ENCODE data around the gene AADACL2. TPM values are rescaled to one million over a fixed set of nuclear protein-coding genes. Genes with fewer than 3 reads are reported as not detected.
"Not testable (repeated sequence)": the region's sequence is repeated elsewhere in the genome, so short reads cannot be mapped to it uniquely, and the experiment has no call there.

AADACL2 gene
- total and polyA plus RNA-seq, 4 experiments from 2014 or later = not detected

- H3K9me3 ChIP-seq (ENCODE audit: control insufficient read depth in 1 of 2, low read length in 2 of 2); H3K4me1 ChIP-seq (ENCODE audit: insufficient read depth, low read length); H3K27ac ChIP-seq (ENCODE audit: low read depth, low read length); CTCF ChIA-PET (ENCODE audit: partially characterized antibody); H3K36me3 Mint-ChIP-seq; H3K4me3 Mint-ChIP-seq; H3K27me3 Mint-ChIP-seq; H3K4me3 ChIP-seq (ENCODE audit: low read length in 2 of 2); POLR2A ChIA-PET (ENCODE audit: partially characterized antibody); H3K9me3 Mint-ChIP-seq; H3K4me1 Mint-ChIP-seq; H3K36me3 ChIP-seq (ENCODE audit: insufficient read depth, low read length); H3K27me3 ChIP-seq (ENCODE audit: insufficient read depth, low read length); DNase-seq; intact Hi-C loops (cut with micrococcal nuclease); H3K27ac Mint-ChIP-seq: not testable (repeated sequence)
Observed at GRCh38 chr3:151764699-151765098, 31.0 kb downstream of the AADACL2 start.

DNA sequence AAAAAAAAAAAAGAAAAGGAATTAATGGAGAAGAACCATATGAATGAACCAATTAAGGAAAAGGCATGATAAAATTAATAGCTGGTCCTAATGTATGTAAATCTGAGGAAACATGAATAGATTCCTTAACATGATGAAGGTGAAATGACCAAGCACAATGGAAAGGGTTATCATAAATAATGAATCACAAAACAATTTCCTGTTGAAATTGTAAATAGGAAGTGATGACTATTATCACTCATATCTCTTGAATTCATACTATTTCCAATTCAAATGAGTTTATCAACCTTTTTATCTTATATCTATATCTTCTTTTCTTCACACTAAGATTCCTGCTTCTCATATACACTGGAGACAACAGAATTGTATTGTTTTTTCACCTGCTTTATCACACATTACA is 32.0 kb downstream of the AADACL2 start:
- POLR2A ChIA-PET (ENCODE audit: partially characterized antibody) = no interaction called here
- H3K27me3 ChIP-seq (ENCODE audit: insufficient read depth, low read length) = no peaks in the 10 kb centered on the region
- H3K36me3 ChIP-seq (ENCODE audit: insufficient read depth, low read length) = no peaks in the 10 kb centered on the region
- H3K4me1 Mint-ChIP-seq = no peaks in the 10 kb centered on the region
- no peak overlapping the region for H3K27ac ChIP-seq (ENCODE audit: low read depth, low read length)
- no peaks in the 10 kb centered on the region for H3K36me3 Mint-ChIP-seq
- no peak overlapping the region for H3K27ac Mint-ChIP-seq
- DNase-seq = no peak
- CTCF ChIA-PET (ENCODE audit: partially characterized antibody) = no interaction called here
- H3K4me3 ChIP-seq (ENCODE audit: low read length in 2 of 2) = no peak overlapping the region
- no peaks in the 10 kb centered on the region for H3K9me3 ChIP-seq (ENCODE audit: control insufficient read depth in 1 of 2, low read length in 2 of 2)
- H3K4me3 Mint-ChIP-seq = no peak overlapping the region
- no peaks in the 10 kb centered on the region for H3K4me1 ChIP-seq (ENCODE audit: insufficient read depth, low read length)
- intact Hi-C loops (cut with micrococcal nuclease) = no loop called here
- peaks cover 2 to 4% of the 10 kb centered on the region in 2 donors for H3K27me3 Mint-ChIP-seq
- H3K9me3 Mint-ChIP-seq = peaks cover 0 to 5% (median 0%) of the 10 kb centered on the region in 8 donors

- intact Hi-C loops (cut with micrococcal nuclease) = no loop called here
- H3K4me1 Mint-ChIP-seq = no peaks in the 10 kb centered on the region
Observed at GRCh38 chr3:151766454-151766853, 32.7 kb downstream of the AADACL2 start.

GRCh38 chr3:151768393-151768930 is 34.7 kb downstream of the AADACL2 start:
- Histone ChIP-seq H3K27ac (ENCODE audit: low read depth, low read length) (no peak overlapping the region), H3K4me1 (ENCODE audit: insufficient read depth, low read length) (no peaks in the 10 kb centered on the region), H3K36me3 (ENCODE audit: insufficient read depth, low read length) (no peaks in the 10 kb centered on the region), H3K4me3 (ENCODE audit: low read length in 2 of 2) (no peak overlapping the region), H3K27me3 (ENCODE audit: insufficient read depth, low read length) (no peaks in the 10 kb centered on the region), H3K9me3 (ENCODE audit: control insufficient read depth in 1 of 2, low read length in 2 of 2) (no peaks in the 10 kb centered on the region)
- ChIA-PET POLR2A (ENCODE audit: partially characterized antibody) (no interaction called here), CTCF (ENCODE audit: partially characterized antibody) (no interaction called here)
- no peaks in the 10 kb centered on the region for H3K4me1 Mint-ChIP-seq
- H3K27me3 Mint-ChIP-seq = peaks cover 4 to 9% of the 10 kb centered on the region in 2 donors
- H3K9me3 Mint-ChIP-seq = peaks cover 0 to 5% (median 0%) of the 10 kb centered on the region in 8 donors
- H3K27ac Mint-ChIP-seq = no peak overlapping the region
- H3K4me3 Mint-ChIP-seq = no peak overlapping the region
- H3K36me3 Mint-ChIP-seq = no peaks in the 10 kb centered on the region
- no peak for DNase-seq
- intact Hi-C loops (cut with micrococcal nuclease) = no loop called here

More at GRCh38 chr3:151766454-151766853, 32.7 kb downstream of the AADACL2 start:
- Mint-ChIP-seq H3K9me3 (peaks cover 0 to 5% (median 0%) of the 10 kb centered on the region in 8 donors), H3K36me3 (no peaks in the 10 kb centered on the region), H3K4me3 (no peak overlapping the region), H3K27ac (no peak overlapping the region), H3K27me3 (peaks cover 2 to 4% of the 10 kb centered on the region in 2 donors)
- Histone ChIP-seq H3K36me3 (ENCODE audit: insufficient read depth, low read length) (no peaks in the 10 kb centered on the region), H3K27me3 (ENCODE audit: insufficient read depth, low read length) (no peaks in the 10 kb centered on the region), H3K4me3 (ENCODE audit: low read length in 2 of 2) (no peak overlapping the region), H3K4me1 (ENCODE audit: insufficient read depth, low read length) (no peaks in the 10 kb centered on the region), H3K27ac (ENCODE audit: low read depth, low read length) (no peak overlapping the region), H3K9me3 (ENCODE audit: control insufficient read depth in 1 of 2, low read length in 2 of 2) (no peaks in the 10 kb centered on the region)
- POLR2A ChIA-PET (ENCODE audit: partially characterized antibody) = no interaction called here
- no peak for DNase-seq
- CTCF ChIA-PET (ENCODE audit: partially characterized antibody) = no interaction called here

GRCh38 chr3:151769175-151769574 is 35.4 kb downstream of the AADACL2 start:
- CTCF ChIA-PET (ENCODE audit: partially characterized antibody) = no interaction called here

GRCh38 chr3:151770956-151771355 is 37.2 kb downstream of the AADACL2 start:
- Mint-ChIP-seq H3K36me3 (no peaks in the 10 kb centered on the region), H3K9me3 (no peaks in the 10 kb centered on the region), H3K27ac (no peak overlapping the region), H3K4me1 (no peaks in the 10 kb centered on the region), H3K27me3 (peaks cover 6 to 9% of the 10 kb centered on the region in 2 donors), H3K4me3 (no peak overlapping the region)
- Histone ChIP-seq H3K4me3 (ENCODE audit: low read length in 2 of 2) (no peak overlapping the region), H3K4me1 (ENCODE audit: insufficient read depth, low read length) (no peaks in the 10 kb centered on the region), H3K27ac (ENCODE audit: low read depth, low read length) (no peak overlapping the region), H3K27me3 (ENCODE audit: insufficient read depth, low read length) (no peaks in the 10 kb centered on the region), H3K9me3 (ENCODE audit: control insufficient read depth in 1 of 2, low read length in 2 of 2) (no peaks in the 10 kb centered on the region), H3K36me3 (ENCODE audit: insufficient read depth, low read length) (no peaks in the 10 kb centered on the region)
- ChIA-PET POLR2A (ENCODE audit: partially characterized antibody) (no interaction called here), CTCF (ENCODE audit: partially characterized antibody) (no interaction called here)
- intact Hi-C loops (cut with micrococcal nuclease) = no loop called here
- DNase-seq = no peak

More at GRCh38 chr3:151769175-151769574, 35.4 kb downstream of the AADACL2 start:
- peaks cover 0 to 5% (median 0%) of the 10 kb centered on the region in 8 donors for H3K9me3 Mint-ChIP-seq
- no peak overlapping the region for H3K27ac Mint-ChIP-seq
- intact Hi-C loops (cut with micrococcal nuclease) = no loop called here
- H3K27me3 ChIP-seq (ENCODE audit: insufficient read depth, low read length) = no peaks in the 10 kb centered on the region
- peaks cover 4 to 10% of the 10 kb centered on the region in 2 donors for H3K27me3 Mint-ChIP-seq
- H3K4me3 ChIP-seq (ENCODE audit: low read length in 2 of 2) = no peak overlapping the region
- H3K9me3 ChIP-seq (ENCODE audit: control insufficient read depth in 1 of 2, low read length in 2 of 2) = no peaks in the 10 kb centered on the region
- H3K4me1 Mint-ChIP-seq = no peaks in the 10 kb centered on the region
- H3K4me1 ChIP-seq (ENCODE audit: insufficient read depth, low read length) = no peaks in the 10 kb centered on the region
- H3K36me3 ChIP-seq (ENCODE audit: insufficient read depth, low read length) = no peaks in the 10 kb centered on the region
- DNase-seq = no peak
- H3K36me3 Mint-ChIP-seq = no peaks in the 10 kb centered on the region
- no peak overlapping the region for H3K27ac ChIP-seq (ENCODE audit: low read depth, low read length)
- no peak overlapping the region for H3K4me3 Mint-ChIP-seq
- POLR2A ChIA-PET (ENCODE audit: partially characterized antibody) = no interaction called here

- Mint-ChIP-seq H3K36me3 (no peaks in the 10 kb centered on the region), H3K27ac (no peak overlapping the region), H3K4me1 (no peaks in the 10 kb centered on the region), H3K4me3 (no peak overlapping the region), H3K9me3 (no peaks in the 10 kb centered on the region), H3K27me3 (peaks cover 7 to 10% of the 10 kb centered on the region in 2 donors)
- Histone ChIP-seq H3K9me3 (ENCODE audit: control insufficient read depth in 1 of 2, low read length in 2 of 2) (no peaks in the 10 kb centered on the region), H3K4me1 (ENCODE audit: insufficient read depth, low read length) (no peaks in the 10 kb centered on the region), H3K36me3 (ENCODE audit: insufficient read depth, low read length) (no peaks in the 10 kb centered on the region), H3K4me3 (ENCODE audit: low read length in 2 of 2) (no peak overlapping the region), H3K27ac (ENCODE audit: low read depth, low read length) (no peak overlapping the region), H3K27me3 (ENCODE audit: insufficient read depth, low read length) (no peaks in the 10 kb centered on the region)
- intact Hi-C loops (cut with micrococcal nuclease) = no loop called here
- DNase-seq = no peak
- ChIA-PET CTCF (ENCODE audit: partially characterized antibody) (no interaction called here), POLR2A (ENCODE audit: partially characterized antibody) (no interaction called here)
Observed at GRCh38 chr3:151772825-151773480, 39.2 kb downstream of the AADACL2 start.
